ENCODE measurements around the gene ULK1.

The ULK1 gene

DNA sequence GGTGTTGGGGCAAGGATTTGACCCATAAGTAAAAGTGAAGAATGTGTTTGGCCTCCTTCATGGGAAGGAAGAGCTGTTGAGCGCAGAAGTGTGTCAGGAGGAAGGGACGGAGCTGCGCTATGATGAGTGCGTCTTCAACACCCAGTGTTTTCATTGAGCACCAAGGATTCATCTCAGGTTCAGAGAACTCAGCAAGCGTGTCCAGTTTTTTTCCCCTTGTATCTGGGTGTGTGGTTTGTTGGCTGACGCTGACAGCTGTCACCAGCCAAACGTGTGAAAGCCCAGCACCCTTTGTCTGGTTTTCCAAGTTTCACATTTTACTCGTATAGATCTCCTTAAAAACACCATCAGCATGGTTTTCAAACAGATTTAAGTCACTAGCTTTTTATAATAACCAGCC is 67.6 kb downstream of the ULK1 start:
- TF ChIP-seq, protein P1, sequence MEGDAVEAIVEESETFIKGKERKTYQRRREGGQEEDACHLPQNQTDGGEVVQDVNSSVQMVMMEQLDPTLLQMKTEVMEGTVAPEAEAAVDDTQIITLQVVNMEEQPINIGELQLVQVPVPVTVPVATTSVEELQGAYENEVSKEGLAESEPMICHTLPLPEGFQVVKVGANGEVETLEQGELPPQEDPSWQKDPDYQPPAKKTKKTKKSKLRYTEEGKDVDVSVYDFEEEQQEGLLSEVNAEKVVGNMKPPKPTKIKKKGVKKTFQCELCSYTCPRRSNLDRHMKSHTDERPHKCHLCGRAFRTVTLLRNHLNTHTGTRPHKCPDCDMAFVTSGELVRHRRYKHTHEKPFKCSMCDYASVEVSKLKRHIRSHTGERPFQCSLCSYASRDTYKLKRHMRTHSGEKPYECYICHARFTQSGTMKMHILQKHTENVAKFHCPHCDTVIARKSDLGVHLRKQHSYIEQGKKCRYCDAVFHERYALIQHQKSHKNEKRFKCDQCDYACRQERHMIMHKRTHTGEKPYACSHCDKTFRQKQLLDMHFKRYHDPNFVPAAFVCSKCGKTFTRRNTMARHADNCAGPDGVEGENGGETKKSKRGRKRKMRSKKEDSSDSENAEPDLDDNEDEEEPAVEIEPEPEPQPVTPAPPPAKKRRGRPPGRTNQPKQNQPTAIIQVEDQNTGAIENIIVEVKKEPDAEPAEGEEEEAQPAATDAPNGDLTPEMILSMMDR (IDR thresholded peaks at IDR 0.05; ENCODE audit: insufficient read depth, low read depth, low read length, missing control alignments) = no peak
- DNase-seq (ENCODE audit: low read depth) = no peak
- no peak overlapping the region for H3K4me3 ChIP-seq (ENCODE audit: low read length)

- H3K4me3 ChIP-seq (ENCODE audit: low read length) = no peak overlapping the region
- TF ChIP-seq, protein P1 (IDR thresholded peaks at IDR 0.05; ENCODE audit: insufficient read depth, low read depth, low read length, missing control alignments) = no peak
- DNase-seq (ENCODE audit: low read depth) = no peak
These were observed 69.0 kb downstream of the ULK1 start for GRCh38 chr12:131963381-131963780.

DNA sequence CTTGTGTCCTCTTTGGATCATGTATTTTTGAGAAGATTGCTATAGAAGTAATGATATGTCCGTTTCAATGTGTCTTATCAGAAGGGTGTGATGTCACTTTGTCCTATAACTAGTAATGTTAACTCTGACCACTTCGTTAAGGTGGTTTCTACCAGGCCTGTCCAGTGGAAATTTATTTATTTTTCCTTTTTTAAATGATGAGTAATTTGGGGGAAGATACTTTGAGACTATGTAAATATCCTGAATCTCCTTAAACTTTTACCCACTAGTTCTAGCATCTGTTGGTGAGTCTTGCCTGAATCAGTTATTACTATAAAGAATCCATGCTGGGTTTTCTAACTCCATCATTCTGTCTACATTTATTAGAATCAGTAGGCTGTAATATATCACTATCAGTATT is 70.7 kb downstream of the ULK1 start:
- H3K4me3 ChIP-seq (ENCODE audit: low read length) = no peak overlapping the region
- DNase-seq (ENCODE audit: low read depth) = no peak
- TF ChIP-seq, protein P1 (IDR thresholded peaks at IDR 0.05; ENCODE audit: insufficient read depth, low read depth, low read length, missing control alignments) = no peak

DNA sequence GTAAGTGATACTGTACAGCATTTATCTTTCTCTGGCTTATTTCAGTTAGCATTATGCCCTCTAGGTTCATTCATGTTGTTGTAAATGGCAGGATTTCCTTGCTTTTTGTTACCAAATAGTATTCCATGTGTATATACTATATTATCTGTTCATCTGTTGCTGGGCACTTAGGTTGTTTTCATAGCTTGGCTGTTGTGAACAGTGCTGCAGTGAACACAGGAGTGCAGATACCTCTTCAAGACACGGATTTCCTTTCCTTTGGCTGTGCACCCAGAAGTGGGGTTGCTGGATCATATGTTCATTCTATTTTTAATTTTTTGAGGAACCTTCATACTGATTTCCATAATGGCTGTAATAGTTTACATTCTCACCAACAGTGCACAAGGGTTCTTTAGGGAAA is 76.8 kb downstream of the ULK1 start:
- TF ChIP-seq, protein P1 (IDR thresholded peaks at IDR 0.05; ENCODE audit: insufficient read depth, low read depth, low read length, missing control alignments) = no peak
- H3K4me3 ChIP-seq (ENCODE audit: low read length) = no peak overlapping the region
- no peak for DNase-seq (ENCODE audit: low read depth)

All from epithelial cell of esophagus (primary cell).